HEK293 (cell line): ENCODE data around the gene MED20.

Experiments
- CTCF ChIA-PET: fragments of 350-600 bp; formaldehyde crosslinking; extraction: SDS; loops from one replicate; lab custom pipeline; 2021; ENCODE audit warnings: antibody characterized with exemption; lab: Yijun Ruan, JAX
- POLR2A ChIA-PET: fragments of 300-600 bp; formaldehyde crosslinking; extraction: SDS; loops from one replicate; lab custom pipeline; 2020; ENCODE audit warnings: antibody characterized with exemption, inconsistent platforms; lab: Yijun Ruan, JAX
- H3K27ac ChIP-seq: fragments of 200-500 bp; sonication (Bioruptor generic); 2 replicates; pipeline ENCODE4 v1.5.1; 2014; ENCODE audit warnings: low read depth, low read length, control low read depth, inconsistent platforms; ENCODE audit errors: extremely low read depth
- H3K36me3 ChIP-seq, 2 experiments: fragments of 200-500 bp in 1 of 2; sonication (Bioruptor generic) in 1 of 2; 1 replicate in 1 of 2; 2 replicates in 1 of 2; pipeline ENCODE4 v1.5.1; 2014 to 2017; ENCODE audit warnings: inconsistent platforms in 2 of 2, low read length in 2 of 2; ENCODE audit not compliant: control insufficient read depth in 2 of 2, insufficient read depth in 1 of 2
- H3K4me1 ChIP-seq: fragments of 200-500 bp; sonication (Bioruptor generic); 2 replicates; pipeline ENCODE4 v1.5.1; 2014; ENCODE audit warnings: mild to moderate bottlenecking, low read length, inconsistent platforms; ENCODE audit not compliant: control insufficient read depth, insufficient read depth
- H3K4me3 ChIP-seq: 2 replicates; pipeline ENCODE4 v1.5.1; 2011; ENCODE audit warnings: low read depth, mild to moderate bottlenecking, control low read depth, low read length, moderate library complexity
- H3K9me3 ChIP-seq: fragments of 200-500 bp; sonication (Bioruptor generic); 2 replicates; pipeline ENCODE4 v1.5.1; 2014; ENCODE audit warnings: low read depth, low read length, inconsistent platforms; ENCODE audit not compliant: control insufficient read depth, insufficient read depth
- AEBP2 ChIP-seq: fragments of 450-650 bp; formaldehyde crosslinking; IDR thresholded peaks from 2 replicates; pipeline ENCODE4 v1.5.1; 2016; ENCODE audit warnings: missing biosample characterization, missing genetic modification characterization, borderline replicate concordance
- ATF2 ChIP-seq: fragments of 450-650 bp; formaldehyde crosslinking; IDR thresholded peaks from 2 replicates; pipeline ENCODE4 v1.5.1; 2016; ENCODE audit warnings: missing biosample characterization, missing genetic modification characterization, low read depth
- BCL11A ChIP-seq: fragments of 450-650 bp; formaldehyde crosslinking; IDR thresholded peaks from 2 replicates; pipeline ENCODE4 v1.5.1; 2016; ENCODE audit warnings: low read depth, missing biosample characterization, missing genetic modification characterization
- MEIS1 ChIP-seq: sonication (generic); formaldehyde crosslinking; IDR thresholded peaks from 2 replicates; pipeline ENCODE4 v1.8.1; 2022; ENCODE audit warnings: missing genetic modification reagents, mild to moderate bottlenecking, borderline replicate concordance
- OSR2 ChIP-seq: fragments of 450-650 bp; formaldehyde crosslinking; IDR thresholded peaks from 2 replicates; pipeline ENCODE4 v1.5.1; 2016; ENCODE audit warnings: missing biosample characterization, missing genetic modification characterization
- TCF7L2 ChIP-seq: IDR thresholded peaks from 2 replicates; pipeline ENCODE4 v1.6.1; 2011; ENCODE audit warnings: low read depth, mild to moderate bottlenecking, inconsistent platforms, low read length, moderate library complexity, borderline replicate concordance
- ZBTB48 ChIP-seq: fragments of 450-650 bp; formaldehyde crosslinking; IDR thresholded peaks from 2 replicates; pipeline ENCODE4 v1.5.1; 2016; ENCODE audit warnings: missing biosample characterization, missing genetic modification characterization
- ZFHX2 ChIP-seq: fragments of 450-650 bp; formaldehyde crosslinking; conservative IDR thresholded peaks from 2 replicates; pipeline ENCODE4 v1.5.1; 2016; ENCODE audit warnings: missing biosample characterization, missing genetic modification characterization
- ZFP41 ChIP-seq: fragments of 450-650 bp; formaldehyde crosslinking; IDR thresholded peaks from 2 replicates; pipeline ENCODE4 v1.5.1; 2016; ENCODE audit warnings: missing biosample characterization, missing genetic modification characterization, borderline replicate concordance
- ZNF138 ChIP-seq: fragments of 450-650 bp; formaldehyde crosslinking; IDR thresholded peaks from 2 replicates; pipeline ENCODE4 v1.5.1; 2016; ENCODE audit warnings: missing biosample characterization, missing genetic modification characterization, borderline replicate concordance
- ZNF23 ChIP-seq: fragments of 450-650 bp; formaldehyde crosslinking; IDR thresholded peaks from 2 replicates; pipeline ENCODE4 v1.5.1; 2016; ENCODE audit warnings: missing biosample characterization, missing genetic modification characterization, borderline replicate concordance
- ZNF274 ChIP-seq, 2 experiments: fragments of 200-500 bp in 1 of 2; fragments of 450-650 bp in 1 of 2; sonication (Bioruptor generic) in 1 of 2; formaldehyde crosslinking in 1 of 2; IDR thresholded peaks; 2 replicates each; pipeline versions ENCODE4 v1.5.1 to v1.6.1; 2014 to 2016; ENCODE audit warnings: borderline replicate concordance in 1 of 2, inconsistent platforms in 1 of 2, low read length in 1 of 2, missing biosample characterization in 1 of 2, missing genetic modification characterization in 1 of 2
- ZNF48 ChIP-seq: fragments of 450-650 bp; formaldehyde crosslinking; IDR thresholded peaks from 2 replicates; pipeline ENCODE4 v1.5.1; 2016; ENCODE audit warnings: missing biosample characterization, missing genetic modification characterization
- ZNF558 ChIP-seq: fragments of 450-650 bp; formaldehyde crosslinking; IDR thresholded peaks from 2 replicates; pipeline ENCODE4 v1.5.1; 2016; ENCODE audit warnings: missing biosample characterization, missing genetic modification characterization
- ZNF560 ChIP-seq: fragments of 450-650 bp; formaldehyde crosslinking; IDR thresholded peaks from 2 replicates; pipeline ENCODE4 v1.5.1; 2017; ENCODE audit warnings: missing biosample characterization, missing genetic modification characterization, borderline replicate concordance
- ZNF580 ChIP-seq: fragments of 450-650 bp; formaldehyde crosslinking; IDR thresholded peaks from 2 replicates; pipeline ENCODE4 v1.5.1; 2016; ENCODE audit warnings: missing biosample characterization, missing genetic modification characterization
- ZNF629 ChIP-seq: fragments of 450-650 bp; formaldehyde crosslinking; IDR thresholded peaks from 2 replicates; pipeline ENCODE4 v1.5.1; 2017; ENCODE audit warnings: missing biosample characterization, missing genetic modification characterization
- ZNF677 ChIP-seq: fragments of 450-650 bp; IDR thresholded peaks from 2 replicates; pipeline ENCODE4 v1.5.0; 2018; ENCODE audit warnings: missing biosample characterization, mild to moderate bottlenecking, missing genetic modification characterization, moderate library complexity
- ZSCAN18 ChIP-seq: fragments of 450-650 bp; formaldehyde crosslinking; IDR thresholded peaks from 2 replicates; pipeline ENCODE4 v1.5.1; 2016; ENCODE audit warnings: missing biosample characterization, missing genetic modification characterization

MED20 gene

GRCh38 chr6:41938590-41939175, 17.7 kb upstream of the MED20 start (continued):
- TF ChIP-seq AEBP2 (tag by site-specific recombination) (no peak), ZNF23 (tag by site-specific recombination) (no peak), ZFHX2 (tag by site-specific recombination) (0 out of 2 replicates have a peak, but pooled peaks have one; percentile 12), ZNF48 (no peak), TCF7L2 (no peak), ZSCAN18 (tag by site-specific recombination) (no peak), ZNF274 (IDR thresholded peaks at IDR 0.05; ENCODE audit: low read length) (no peak), ZNF274 (tag by site-specific recombination; IDR thresholded peaks at IDR 0.05; ENCODE audit: borderline replicate concordance) (no peak), ZNF138 (no peak), MEIS1 (CRISPR knock-in tag) (no peak)

- POLR2A ChIA-PET, result interaction anchor here (0.6 to 3.3 kb wide), 4 partner anchors 10 to 820 kb away, joined by 3 to 19 read pairs (median 6); partner anchors contain the start of genes BYSL and MED20
- CTCF ChIA-PET, result interaction anchor here (1.0 to 13.4 kb wide), 13 partner anchors 12 to 276 kb away, joined by 3 to 160 read pairs (median 8); partner anchors contain the start of genes BYSL, MED20 and TOMM6
- Histone ChIP-seq H3K27ac (no peak overlapping the region), H3K4me1 (peaks cover 20% of the 10 kb centered on the region), H3K36me3 (peaks cover 8 to 54% of the 10 kb centered on the region in 2 experiments), H3K4me3 (no peak overlapping the region), H3K9me3 (no peaks in the 10 kb centered on the region)
- no peak for TF ChIP-seq ZNF580 (tag by site-specific recombination)
- no peak for TF ChIP-seq ZNF629
- TF ChIP-seq ATF2 (tag by site-specific recombination), result no peak
- no peak for TF ChIP-seq ZNF558
- no peak for TF ChIP-seq BCL11A (tag by site-specific recombination)
- peak; percentile 91 for TF ChIP-seq OSR2 (tag by site-specific recombination)
- TF ChIP-seq ZFP41 (tag by site-specific recombination), result no peak
- no peak for TF ChIP-seq ZNF677 (tag by site-specific recombination)
- TF ChIP-seq ZBTB48 (tag by site-specific recombination), result 0 out of 2 replicates have a peak, but pooled peaks have one; percentile 32
- no peak for TF ChIP-seq ZNF560 (tag by site-specific recombination)
Observed at GRCh38 chr6:41937861-41938574, 17.1 kb upstream of the MED20 start.
